Measurements from ENCODE around the gene SFXN5. TPM values are rescaled to one million over a fixed set of nuclear protein-coding genes. Genes with fewer than 3 reads are reported as not detected.

Gene SFXN5
- total RNA-seq, 1 experiment from 2014 or later = 31.3 TPM

DNA sequence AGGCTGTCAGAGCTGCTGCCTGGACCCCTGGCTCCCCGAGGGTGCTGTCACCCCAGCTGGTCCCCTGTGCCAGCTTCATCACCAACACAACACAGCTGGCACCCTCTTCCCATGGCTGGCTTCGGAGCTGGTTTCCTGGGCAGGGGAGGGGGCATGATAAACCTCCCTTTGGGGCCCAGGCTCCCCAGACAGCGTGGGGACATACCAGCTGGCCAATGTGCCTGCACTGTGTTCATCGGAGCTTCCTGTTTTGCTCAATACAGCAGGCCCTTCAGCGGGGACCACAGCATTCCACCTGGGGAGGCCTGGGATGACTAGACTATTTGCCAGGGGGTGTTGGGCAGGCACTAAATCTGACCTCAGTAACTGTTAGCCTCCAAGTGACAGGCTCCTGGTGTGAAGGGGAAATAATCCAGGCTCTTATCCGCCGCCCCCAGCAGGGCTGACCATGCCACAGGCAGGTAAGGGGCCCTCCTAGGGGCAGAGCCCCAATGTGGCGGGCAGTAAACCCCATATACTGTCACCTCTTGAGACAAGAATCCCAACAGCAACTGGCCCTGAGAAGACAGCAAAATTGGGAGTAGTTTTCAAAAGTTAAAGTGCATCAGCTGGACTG is 109.6 kb downstream of the SFXN5 start:
- TF ChIP-seq, protein P1, sequence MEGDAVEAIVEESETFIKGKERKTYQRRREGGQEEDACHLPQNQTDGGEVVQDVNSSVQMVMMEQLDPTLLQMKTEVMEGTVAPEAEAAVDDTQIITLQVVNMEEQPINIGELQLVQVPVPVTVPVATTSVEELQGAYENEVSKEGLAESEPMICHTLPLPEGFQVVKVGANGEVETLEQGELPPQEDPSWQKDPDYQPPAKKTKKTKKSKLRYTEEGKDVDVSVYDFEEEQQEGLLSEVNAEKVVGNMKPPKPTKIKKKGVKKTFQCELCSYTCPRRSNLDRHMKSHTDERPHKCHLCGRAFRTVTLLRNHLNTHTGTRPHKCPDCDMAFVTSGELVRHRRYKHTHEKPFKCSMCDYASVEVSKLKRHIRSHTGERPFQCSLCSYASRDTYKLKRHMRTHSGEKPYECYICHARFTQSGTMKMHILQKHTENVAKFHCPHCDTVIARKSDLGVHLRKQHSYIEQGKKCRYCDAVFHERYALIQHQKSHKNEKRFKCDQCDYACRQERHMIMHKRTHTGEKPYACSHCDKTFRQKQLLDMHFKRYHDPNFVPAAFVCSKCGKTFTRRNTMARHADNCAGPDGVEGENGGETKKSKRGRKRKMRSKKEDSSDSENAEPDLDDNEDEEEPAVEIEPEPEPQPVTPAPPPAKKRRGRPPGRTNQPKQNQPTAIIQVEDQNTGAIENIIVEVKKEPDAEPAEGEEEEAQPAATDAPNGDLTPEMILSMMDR (IDR thresholded peaks at IDR 0.05; ENCODE audit: insufficient read depth in 1 of 2, low read depth in 1 of 2, low read length in 1 of 2, severe bottlenecking in 1 of 2, unreplicated experiment in 1 of 2) = no peak
- Mint-ChIP-seq H3K27me3 (ENCODE audit: insufficient read depth, unreplicated experiment) (no peaks in the 10 kb centered on the region), H3K4me1 (ENCODE audit: low read depth, unreplicated experiment) (no peaks in the 10 kb centered on the region), H3K36me3 (ENCODE audit: insufficient read depth, unreplicated experiment) (no peaks in the 10 kb centered on the region), H3K27ac (ENCODE audit: unreplicated experiment) (no peak overlapping the region), H3K9me3 (ENCODE audit: unreplicated experiment) (no peaks in the 10 kb centered on the region), H3K4me3 (ENCODE audit: unreplicated experiment) (no peak overlapping the region)
- H3K36me3 ChIP-seq (ENCODE audit: control insufficient read depth, insufficient read depth, low read length) = no peaks in the 10 kb centered on the region
- CTCF ChIA-PET = no interaction called here
- BruUV-seq (replicated peaks) = no TSS peak
- no peaks in the 10 kb centered on the region for H3K27me3 ChIP-seq (replicated peaks; ENCODE audit: control insufficient read depth, insufficient read depth, low read length)
- DNase-seq = no peak
- H3K4me1 ChIP-seq = no peaks in the 10 kb centered on the region
- no peaks in the 10 kb centered on the region for H3K9me3 ChIP-seq
- H3K4me3 ChIP-seq (ENCODE audit: low read depth, low read length) = no peak overlapping the region
- intact Hi-C loops (cut with micrococcal nuclease; ENCODE audit: unreplicated experiment) = no loop called here
- POLR2A ChIA-PET = no interaction called here

DNA sequence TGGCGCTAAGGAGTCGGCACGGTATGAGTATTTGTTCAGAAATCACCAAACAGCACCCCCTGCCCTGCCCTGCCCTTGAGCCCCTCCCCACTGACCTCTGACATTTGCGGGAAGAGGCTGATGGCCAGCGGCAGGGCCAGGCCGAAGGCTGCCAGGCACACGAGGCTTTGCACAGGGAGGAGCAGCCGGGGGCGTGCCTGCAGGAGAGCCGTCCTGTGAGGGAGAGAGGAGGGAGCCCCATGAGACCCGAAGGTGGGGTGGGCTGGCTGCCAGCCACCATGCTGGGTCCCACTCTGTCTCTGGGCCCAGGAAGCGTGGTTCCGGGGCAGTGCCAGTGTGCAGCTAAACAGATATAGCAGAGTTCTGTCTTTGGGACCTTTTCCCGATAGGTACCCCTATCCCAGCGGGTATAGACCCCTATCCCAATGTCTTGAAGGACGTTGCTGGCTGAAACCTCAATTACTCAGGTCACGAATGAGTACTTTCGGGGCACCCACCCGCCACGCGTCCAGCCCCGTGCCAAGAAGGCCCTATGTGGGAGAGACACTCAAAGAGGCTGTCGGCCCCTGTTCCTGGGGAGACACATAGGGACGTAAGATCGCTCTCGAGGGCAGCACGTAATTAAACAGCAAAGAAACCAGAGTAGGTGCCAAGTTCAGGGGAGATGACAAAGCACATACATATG is 110.3 kb downstream of the SFXN5 start:
- Mint-ChIP-seq H3K27ac (ENCODE audit: unreplicated experiment) (no peak overlapping the region), H3K27me3 (ENCODE audit: insufficient read depth, unreplicated experiment) (no peaks in the 10 kb centered on the region), H3K4me3 (ENCODE audit: unreplicated experiment) (no peak overlapping the region), H3K36me3 (ENCODE audit: insufficient read depth, unreplicated experiment) (no peaks in the 10 kb centered on the region), H3K4me1 (ENCODE audit: low read depth, unreplicated experiment) (no peaks in the 10 kb centered on the region), H3K9me3 (ENCODE audit: unreplicated experiment) (no peaks in the 10 kb centered on the region)
- BruUV-seq (replicated peaks) = no TSS peak
- Histone ChIP-seq H3K9me3 (no peaks in the 10 kb centered on the region), H3K27me3 (replicated peaks; ENCODE audit: control insufficient read depth, insufficient read depth, low read length) (no peaks in the 10 kb centered on the region), H3K4me1 (no peaks in the 10 kb centered on the region), H3K36me3 (ENCODE audit: control insufficient read depth, insufficient read depth, low read length) (no peaks in the 10 kb centered on the region), H3K4me3 (ENCODE audit: low read depth, low read length) (no peak overlapping the region)
- CTCF ChIA-PET = no interaction called here
- TF ChIP-seq, protein P1 (IDR thresholded peaks at IDR 0.05; ENCODE audit: insufficient read depth in 1 of 2, low read depth in 1 of 2, low read length in 1 of 2, severe bottlenecking in 1 of 2, unreplicated experiment in 1 of 2) = no peak
- intact Hi-C loops (cut with micrococcal nuclease; ENCODE audit: unreplicated experiment) = no loop called here
- no peak for DNase-seq
- POLR2A ChIA-PET = no interaction called here

DNA sequence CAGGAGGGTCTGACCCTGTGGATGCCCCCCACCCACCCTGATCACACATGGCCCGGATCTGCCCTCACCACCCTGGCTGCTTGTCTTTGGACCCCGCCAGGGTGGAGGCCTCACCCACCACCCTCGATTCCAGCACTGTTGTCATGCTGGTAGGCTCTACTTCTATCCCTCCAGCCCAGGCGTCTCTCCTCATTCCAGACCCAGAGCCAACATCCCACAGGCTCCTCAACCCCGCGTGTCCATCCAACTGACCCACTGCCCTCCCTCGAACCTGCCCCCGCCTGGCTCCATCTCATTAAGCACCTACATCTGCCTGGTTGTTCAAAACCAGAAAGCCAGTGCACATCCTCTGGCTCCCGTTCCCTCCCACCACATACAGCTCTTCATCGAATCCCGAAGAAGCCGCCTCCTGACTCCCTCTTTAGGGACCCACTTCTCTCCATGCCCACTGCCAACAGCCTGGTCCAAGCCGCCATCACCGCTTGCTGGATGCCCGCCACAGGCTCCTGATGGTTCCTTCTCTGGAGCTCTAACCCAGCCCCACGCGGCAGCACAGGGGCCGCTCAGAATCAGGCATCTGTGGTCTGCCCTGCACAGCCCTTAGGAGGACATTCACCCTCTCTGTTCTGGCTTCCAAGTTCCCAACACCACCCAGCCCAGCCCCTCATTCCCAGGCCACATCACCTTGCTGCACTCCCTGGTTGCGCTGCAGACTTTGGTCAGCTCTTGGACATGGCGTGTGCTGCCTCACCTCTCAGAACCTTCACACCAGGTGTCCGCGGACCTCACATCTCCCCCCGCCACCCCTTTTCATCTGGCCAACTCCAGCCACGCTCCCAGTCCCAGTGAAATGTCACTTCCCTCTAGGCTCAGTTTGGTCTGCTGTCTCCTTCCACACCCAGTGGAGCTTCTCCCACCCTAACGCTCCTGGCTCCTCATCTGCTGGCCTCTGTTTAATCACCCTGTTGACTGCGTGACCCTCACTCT is 111.2 kb downstream of the SFXN5 start:
- Mint-ChIP-seq H3K27me3 (ENCODE audit: insufficient read depth, unreplicated experiment) (no peaks in the 10 kb centered on the region), H3K9me3 (ENCODE audit: unreplicated experiment) (no peaks in the 10 kb centered on the region), H3K4me1 (ENCODE audit: low read depth, unreplicated experiment) (no peaks in the 10 kb centered on the region), H3K36me3 (ENCODE audit: insufficient read depth, unreplicated experiment) (no peaks in the 10 kb centered on the region), H3K4me3 (ENCODE audit: unreplicated experiment) (no peak overlapping the region), H3K27ac (ENCODE audit: unreplicated experiment) (no peak overlapping the region)
- no peak overlapping the region for H3K4me3 ChIP-seq (ENCODE audit: low read depth, low read length)
- H3K27me3 ChIP-seq (replicated peaks; ENCODE audit: control insufficient read depth, insufficient read depth, low read length) = no peaks in the 10 kb centered on the region
- DNase-seq = no peak
- no TSS peak for BruUV-seq (replicated peaks)
- no peaks in the 10 kb centered on the region for H3K4me1 ChIP-seq
- TF ChIP-seq, protein P1 (IDR thresholded peaks at IDR 0.05; ENCODE audit: insufficient read depth in 1 of 2, low read depth in 1 of 2, low read length in 1 of 2, severe bottlenecking in 1 of 2, unreplicated experiment in 1 of 2) = no peak
- intact Hi-C loops (cut with micrococcal nuclease; ENCODE audit: unreplicated experiment) = no loop called here
- ChIA-PET CTCF (no interaction called here), POLR2A (no interaction called here)
- no peaks in the 10 kb centered on the region for H3K36me3 ChIP-seq (ENCODE audit: control insufficient read depth, insufficient read depth, low read length)
- no peaks in the 10 kb centered on the region for H3K9me3 ChIP-seq

All from Caco-2 (cell line).